Measurements from ENCODE around the gene POLR2A.

DNA sequence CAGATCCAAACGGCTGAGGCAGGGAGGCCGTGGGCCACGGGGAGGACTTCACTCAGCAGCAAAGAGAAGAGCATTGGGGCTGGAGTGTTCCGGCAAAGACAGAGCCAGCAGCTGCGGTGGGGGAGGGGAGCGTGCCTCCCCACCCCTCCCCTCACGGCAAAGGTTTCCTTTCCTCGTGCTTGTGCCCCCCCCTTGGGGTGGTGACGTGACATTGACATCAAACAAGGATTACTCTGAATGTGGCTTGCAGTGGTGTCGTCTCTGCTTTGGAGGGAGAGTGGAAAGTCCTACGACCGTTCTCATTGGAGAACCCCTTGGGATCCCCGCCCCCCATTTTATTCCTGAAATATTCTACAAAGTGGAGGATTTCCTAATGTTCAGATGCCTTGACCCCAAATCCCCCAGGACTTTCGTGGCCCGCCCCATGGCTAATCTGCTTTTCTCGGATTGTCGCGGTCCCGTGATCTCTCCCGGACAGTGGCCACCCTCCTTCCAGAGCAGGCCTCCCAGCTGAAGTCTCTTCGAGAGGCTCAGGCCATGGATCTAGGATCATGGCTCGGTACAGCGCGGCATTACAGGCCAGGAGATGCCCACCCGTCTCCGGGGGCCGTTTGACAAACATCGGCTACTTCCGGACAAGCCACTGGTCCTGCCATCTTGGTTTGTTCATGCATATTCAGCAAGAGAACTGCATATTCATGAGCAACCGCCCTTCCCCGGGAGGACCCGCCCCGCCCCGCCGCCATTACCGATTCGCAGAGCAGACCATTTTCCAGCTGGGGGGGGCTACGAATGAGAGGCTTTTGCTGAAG is 705 bp upstream of the POLR2A start:
- TF ChIP-seq POLR2AphosphoS5 (IDR thresholded peaks at IDR 0.05; ENCODE audit: borderline replicate concordance, low read depth, low read length) (no peak), EZH2 (IDR thresholded peaks at IDR 0.05) (no peak)

All from SK-N-MC (cell line).